Measurements from ENCODE around the gene GNRH2.
A peak's percentile ranks its signal among the peaks of the same experiment; 100 is the strongest.
"Not testable (repeated sequence)": the region's sequence is repeated elsewhere in the genome, so short reads cannot be mapped to it uniquely, and the experiment has no call there.

The GNRH2 gene

DNA sequence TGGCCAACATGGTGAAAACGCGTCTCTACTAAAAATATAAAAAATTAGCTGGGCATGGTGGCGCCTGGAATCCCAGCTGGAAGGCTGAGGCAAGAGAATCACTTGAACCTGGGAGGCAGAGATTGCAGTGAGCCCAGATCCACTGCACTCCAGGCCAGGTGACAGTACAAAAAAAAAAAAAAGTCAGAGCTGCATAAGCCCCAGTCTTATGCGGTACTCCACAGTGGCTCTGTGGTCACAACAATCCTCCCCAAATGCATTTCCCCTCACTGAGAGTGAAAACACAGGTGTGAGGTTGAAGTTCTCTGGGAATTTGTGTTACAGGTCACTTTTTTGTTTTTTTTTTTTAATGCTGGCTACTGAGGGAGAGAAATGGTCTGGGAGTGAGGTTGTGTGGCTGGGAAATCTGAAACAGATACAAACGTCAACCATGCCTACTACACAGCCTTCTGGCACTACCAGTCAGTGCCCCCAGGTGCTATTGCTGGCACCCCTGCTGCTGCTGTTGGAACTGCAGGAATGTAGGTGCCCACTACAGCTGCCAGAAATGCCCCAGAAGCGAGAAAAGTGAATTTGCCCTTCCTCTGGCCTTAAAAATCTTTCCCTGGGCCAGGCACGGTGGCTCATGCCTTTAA, 8.1 kb downstream of the GNRH2 start:
- TF ChIP-seq, protein P1, sequence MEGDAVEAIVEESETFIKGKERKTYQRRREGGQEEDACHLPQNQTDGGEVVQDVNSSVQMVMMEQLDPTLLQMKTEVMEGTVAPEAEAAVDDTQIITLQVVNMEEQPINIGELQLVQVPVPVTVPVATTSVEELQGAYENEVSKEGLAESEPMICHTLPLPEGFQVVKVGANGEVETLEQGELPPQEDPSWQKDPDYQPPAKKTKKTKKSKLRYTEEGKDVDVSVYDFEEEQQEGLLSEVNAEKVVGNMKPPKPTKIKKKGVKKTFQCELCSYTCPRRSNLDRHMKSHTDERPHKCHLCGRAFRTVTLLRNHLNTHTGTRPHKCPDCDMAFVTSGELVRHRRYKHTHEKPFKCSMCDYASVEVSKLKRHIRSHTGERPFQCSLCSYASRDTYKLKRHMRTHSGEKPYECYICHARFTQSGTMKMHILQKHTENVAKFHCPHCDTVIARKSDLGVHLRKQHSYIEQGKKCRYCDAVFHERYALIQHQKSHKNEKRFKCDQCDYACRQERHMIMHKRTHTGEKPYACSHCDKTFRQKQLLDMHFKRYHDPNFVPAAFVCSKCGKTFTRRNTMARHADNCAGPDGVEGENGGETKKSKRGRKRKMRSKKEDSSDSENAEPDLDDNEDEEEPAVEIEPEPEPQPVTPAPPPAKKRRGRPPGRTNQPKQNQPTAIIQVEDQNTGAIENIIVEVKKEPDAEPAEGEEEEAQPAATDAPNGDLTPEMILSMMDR (IDR thresholded peaks at IDR 0.05; ENCODE audit: low read depth, low read length) = no peak
- no peak for TF ChIP-seq EZH2phosphoT487 (IDR thresholded peaks at IDR 0.05; ENCODE audit: low read depth)
- Histone ChIP-seq H3K79me2 (ENCODE audit: low read length) (peaks cover 15% of the 10 kb centered on the region), H4K20me1 (ENCODE audit: insufficient read depth, low read length) (no peaks in the 10 kb centered on the region; the same call in 1 of the 2 replicates), H3K9ac (ENCODE audit: low read length) (no peak overlapping the region), H3K4me3 (ENCODE audit: low read length) (no peak overlapping the region), H3K9me3 (ENCODE audit: insufficient read depth, low read length) (no peaks in the 10 kb centered on the region), H3K4me1 (ENCODE audit: low read length) (peaks cover 8% of the 10 kb centered on the region), H3K4me2 (ENCODE audit: low read length) (no peak overlapping the region), H3K36me3 (replicated peaks; ENCODE audit: low read depth, low read length) (peaks cover 30% of the 10 kb centered on the region), H2AFZ (ENCODE audit: low read depth, low read length) (no peak overlapping the region), H3K27me3 (ENCODE audit: low read depth, low read length) (no peaks in the 10 kb centered on the region), H3K27ac (ENCODE audit: low read length) (no peak overlapping the region)

DNA sequence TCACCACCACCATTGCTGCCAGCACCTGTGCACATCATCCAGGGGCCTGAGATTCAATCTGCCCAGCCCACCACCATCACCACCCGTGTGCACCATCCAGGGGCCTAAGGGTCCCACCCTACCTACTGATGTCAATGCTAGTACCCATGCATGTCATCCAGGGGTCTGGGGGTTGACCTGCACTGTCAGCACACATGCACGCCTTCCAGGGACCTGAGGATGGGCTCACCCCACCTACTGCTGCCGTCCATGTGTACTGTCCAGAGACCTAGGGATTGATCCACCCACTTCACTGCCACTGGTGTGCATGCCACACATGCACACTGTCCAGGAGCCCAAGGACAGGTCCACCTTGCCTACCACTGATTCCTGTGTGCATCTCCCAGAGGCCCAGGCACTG, 16.1 kb downstream of the GNRH2 start:
- H3K79me2 ChIP-seq (ENCODE audit: low read length) = no peaks in the 10 kb centered on the region
- H3K36me3 ChIP-seq (replicated peaks; ENCODE audit: low read depth, low read length) = no peaks in the 10 kb centered on the region
- TF ChIP-seq, protein P1 (IDR thresholded peaks at IDR 0.05; ENCODE audit: low read depth, low read length) = no peak
- TF ChIP-seq EZH2phosphoT487 (IDR thresholded peaks at IDR 0.05; ENCODE audit: low read depth) = no peak
- no peak overlapping the region for H3K4me2 ChIP-seq (ENCODE audit: low read length)
- H2AFZ ChIP-seq (ENCODE audit: low read depth, low read length) = no peak overlapping the region
- H3K9ac ChIP-seq (ENCODE audit: low read length) = no peak overlapping the region
- no peaks in the 10 kb centered on the region for H3K27me3 ChIP-seq (ENCODE audit: low read depth, low read length)
- H4K20me1 ChIP-seq (ENCODE audit: insufficient read depth, low read length) = no peaks in the 10 kb centered on the region
- H3K27ac ChIP-seq (ENCODE audit: low read length) = no peak overlapping the region
- peaks cover 6% of the 10 kb centered on the region for H3K4me1 ChIP-seq (ENCODE audit: low read length)
- H3K4me3 ChIP-seq (ENCODE audit: low read length) = no peak overlapping the region
- H3K9me3 ChIP-seq (ENCODE audit: insufficient read depth, low read length) = no peaks in the 10 kb centered on the region

DNA sequence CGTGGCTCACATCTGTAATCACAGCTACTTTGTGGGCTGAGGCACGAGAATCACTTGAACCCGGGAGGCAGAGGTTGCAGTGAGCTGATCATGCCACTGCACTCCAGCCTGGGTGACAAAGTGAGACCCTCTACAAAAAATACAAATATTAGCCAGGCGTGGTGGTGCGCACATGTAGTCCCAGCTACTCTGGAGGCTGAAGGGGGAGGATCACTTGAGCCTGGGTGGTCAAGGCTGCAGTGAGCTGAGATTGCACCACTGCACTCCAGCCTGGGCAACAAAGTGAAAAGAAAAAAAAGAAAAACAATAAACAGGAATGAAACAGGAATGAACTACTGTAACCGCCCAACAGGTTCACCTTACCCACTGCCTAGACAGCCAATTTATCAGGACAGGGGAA, 20.7 kb downstream of the GNRH2 start:
- not testable (repeated sequence) for H2AFZ ChIP-seq (ENCODE audit: low read depth, low read length); H3K4me3 ChIP-seq (ENCODE audit: low read length); H3K9me3 ChIP-seq (ENCODE audit: insufficient read depth, low read length); H3K79me2 ChIP-seq (ENCODE audit: low read length); H3K27ac ChIP-seq (ENCODE audit: low read length); H3K27me3 ChIP-seq (ENCODE audit: low read depth, low read length); H4K20me1 ChIP-seq (ENCODE audit: insufficient read depth, low read length); H3K36me3 ChIP-seq (replicated peaks; ENCODE audit: low read depth, low read length); H3K9ac ChIP-seq (ENCODE audit: low read length)
- Histone ChIP-seq H3K4me2 (ENCODE audit: low read length) (peak overlapping the region; percentile 10; the same call in 1 of the 2 replicates), H3K4me1 (ENCODE audit: low read length) (peaks cover 22% of the 10 kb centered on the region)

DNA sequence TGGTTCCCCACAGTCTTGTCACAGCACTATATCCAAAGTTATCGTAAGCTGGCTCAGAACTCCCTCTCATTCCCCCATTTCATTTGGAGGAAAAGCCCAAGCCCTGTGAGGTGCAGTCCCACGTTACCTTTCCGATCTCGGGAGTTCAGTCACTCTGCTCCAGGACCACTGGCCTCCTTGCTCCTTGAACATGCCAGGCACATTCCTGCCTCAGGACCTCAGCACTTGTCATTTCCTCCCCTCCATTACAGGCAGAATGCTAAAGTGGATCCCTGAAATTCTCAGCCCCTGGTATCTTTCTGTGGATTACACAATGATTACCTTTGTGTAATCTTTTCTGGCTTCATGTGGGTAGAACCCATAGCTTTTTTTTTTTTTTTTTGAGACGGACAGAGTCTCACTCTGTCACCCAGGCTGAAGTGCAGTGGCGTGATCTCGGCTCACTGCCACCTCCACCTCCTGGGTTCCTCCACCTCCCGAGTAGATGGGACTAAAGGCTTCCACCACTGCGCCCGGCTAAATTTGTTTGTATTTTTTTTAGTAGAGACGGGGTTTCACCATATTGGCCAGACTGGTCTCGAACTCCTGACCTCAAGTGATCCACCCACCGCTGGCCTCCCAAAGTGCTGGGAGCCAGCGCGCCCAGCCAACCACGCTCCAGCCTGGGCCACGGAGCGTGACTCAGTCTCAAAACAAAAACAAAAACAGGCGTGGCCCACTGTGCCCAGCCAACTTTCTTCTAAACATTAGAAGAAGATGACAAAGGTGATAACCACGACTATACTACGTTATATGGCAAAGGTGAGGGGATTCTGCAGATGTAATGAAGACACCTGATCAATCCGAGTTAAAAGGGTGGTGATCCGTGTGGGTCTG, 24.0 kb downstream of the GNRH2 start:
- H3K27ac ChIP-seq (ENCODE audit: low read length) = no peak overlapping the region
- H3K4me2 ChIP-seq (ENCODE audit: low read length) = peak overlapping the region; percentile 11; the same call in 1 of the 2 replicates
- H3K79me2 ChIP-seq (ENCODE audit: low read length) = no peaks in the 10 kb centered on the region
- H3K4me3 ChIP-seq (ENCODE audit: low read length) = no peak overlapping the region
- H3K4me1 ChIP-seq (ENCODE audit: low read length) = peaks cover 22% of the 10 kb centered on the region
- H4K20me1 ChIP-seq (ENCODE audit: insufficient read depth, low read length) = no peaks in the 10 kb centered on the region
- no peak overlapping the region for H2AFZ ChIP-seq (ENCODE audit: low read depth, low read length)
- H3K36me3 ChIP-seq (replicated peaks; ENCODE audit: low read depth, low read length) = no peaks in the 10 kb centered on the region
- no peaks in the 10 kb centered on the region for H3K27me3 ChIP-seq (ENCODE audit: low read depth, low read length)
- TF ChIP-seq EZH2phosphoT487 (IDR thresholded peaks at IDR 0.05; ENCODE audit: low read depth) = no peak
- TF ChIP-seq, protein P1 (IDR thresholded peaks at IDR 0.05; ENCODE audit: low read depth, low read length) = no peak
- H3K9me3 ChIP-seq (ENCODE audit: insufficient read depth, low read length) = no peaks in the 10 kb centered on the region
- no peak overlapping the region for H3K9ac ChIP-seq (ENCODE audit: low read length)
